AG09319 (cell line): Measurements from ENCODE around the gene REC8.
A peak's percentile ranks its signal among the peaks of the same experiment; 100 is the strongest.

Experiments
- DNase-seq: peaks from one replicate; pipeline ENCODE4 v3.0.0-alpha.2; 2010; ENCODE audit warnings: low read depth; ENCODE audit errors: extremely low read depth
- CTCF ChIP-seq: IDR thresholded peaks from 2 replicates; pipeline ENCODE4 v1.5.1; 2011; ENCODE audit warnings: low read depth, mild to moderate bottlenecking, inconsistent platforms, low read length, moderate library complexity

Gene REC8

GRCh38 chr14:24135584-24135833 lies 36.4 kb upstream of the REC8 start:
- TF ChIP-seq CTCF = no peak
- DNase-seq = no peak

GRCh38 chr14:24135834-24136683 lies 35.8 kb upstream of the REC8 start, which contains the start of gene PSME1:
Gene PSME1, plus strand, starts transcription at chr14:24136194. Its CDS starts 69 bp downstream, at chr14:24136263.
- TF ChIP-seq CTCF = no peak
- peak; percentile 63 for DNase-seq

GRCh38 chr14:24136684-24137528 lies 35.0 kb upstream of the REC8 start:
- no peak for DNase-seq
- TF ChIP-seq CTCF = no peak

- no peak for DNase-seq
- no peak for TF ChIP-seq CTCF
These were observed 34.1 kb upstream of the REC8 start for GRCh38 chr14:24137529-24138395.

- DNase-seq = no peak
- TF ChIP-seq CTCF = no peak
These were observed 33.2 kb upstream of the REC8 start for GRCh38 chr14:24138396-24139271.

- TF ChIP-seq CTCF = no peak
- DNase-seq = no peak
These were observed 32.5 kb upstream of the REC8 start for GRCh38 chr14:24139272-24139934.
